Effector memory CD4-positive, alpha-beta T cell (primary cell): ENCODE measurements around the gene SEMA4A.

Experiments used
- DNase-seq, 3 donors: peaks; one replicate each; pipeline ENCODE4 v3.0.0-alpha.2; 2020
- H3K27ac ChIP-seq: 2 replicates; pipeline ENCODE4 v1.7.0; 2013; ENCODE audit warnings: mild to moderate bottlenecking, low read length, moderate library complexity; ENCODE audit not compliant: insufficient read depth, poor library complexity, severe bottlenecking
- H3K27me3 ChIP-seq: replicated peaks from 2 replicates; pipeline ENCODE4 v1.7.0; 2013; ENCODE audit warnings: mild to moderate bottlenecking, low read length; ENCODE audit not compliant: insufficient read depth, control insufficient read depth, poor library complexity, severe bottlenecking
- H3K36me3 ChIP-seq: 2 replicates; pipeline ENCODE4 v1.7.0; 2013; ENCODE audit warnings: mild to moderate bottlenecking, low read length, moderate library complexity; ENCODE audit not compliant: control insufficient read depth, insufficient read depth
- H3K4me1 ChIP-seq: 2 replicates; pipeline ENCODE4 v1.7.0; 2013; ENCODE audit warnings: low read length, mild to moderate bottlenecking; ENCODE audit not compliant: control insufficient read depth, insufficient read depth, poor library complexity, severe bottlenecking
- H3K4me3 ChIP-seq: 2 replicates; pipeline ENCODE4 v1.7.0; 2013; ENCODE audit warnings: low read length, low read depth, mild to moderate bottlenecking; ENCODE audit not compliant: insufficient read depth, poor library complexity, severe bottlenecking
- H3K9me3 ChIP-seq: 2 replicates; pipeline ENCODE4 v1.7.0; 2013; ENCODE audit warnings: mild to moderate bottlenecking, low read length, moderate library complexity; ENCODE audit not compliant: control insufficient read depth

SEMA4A gene

DNA sequence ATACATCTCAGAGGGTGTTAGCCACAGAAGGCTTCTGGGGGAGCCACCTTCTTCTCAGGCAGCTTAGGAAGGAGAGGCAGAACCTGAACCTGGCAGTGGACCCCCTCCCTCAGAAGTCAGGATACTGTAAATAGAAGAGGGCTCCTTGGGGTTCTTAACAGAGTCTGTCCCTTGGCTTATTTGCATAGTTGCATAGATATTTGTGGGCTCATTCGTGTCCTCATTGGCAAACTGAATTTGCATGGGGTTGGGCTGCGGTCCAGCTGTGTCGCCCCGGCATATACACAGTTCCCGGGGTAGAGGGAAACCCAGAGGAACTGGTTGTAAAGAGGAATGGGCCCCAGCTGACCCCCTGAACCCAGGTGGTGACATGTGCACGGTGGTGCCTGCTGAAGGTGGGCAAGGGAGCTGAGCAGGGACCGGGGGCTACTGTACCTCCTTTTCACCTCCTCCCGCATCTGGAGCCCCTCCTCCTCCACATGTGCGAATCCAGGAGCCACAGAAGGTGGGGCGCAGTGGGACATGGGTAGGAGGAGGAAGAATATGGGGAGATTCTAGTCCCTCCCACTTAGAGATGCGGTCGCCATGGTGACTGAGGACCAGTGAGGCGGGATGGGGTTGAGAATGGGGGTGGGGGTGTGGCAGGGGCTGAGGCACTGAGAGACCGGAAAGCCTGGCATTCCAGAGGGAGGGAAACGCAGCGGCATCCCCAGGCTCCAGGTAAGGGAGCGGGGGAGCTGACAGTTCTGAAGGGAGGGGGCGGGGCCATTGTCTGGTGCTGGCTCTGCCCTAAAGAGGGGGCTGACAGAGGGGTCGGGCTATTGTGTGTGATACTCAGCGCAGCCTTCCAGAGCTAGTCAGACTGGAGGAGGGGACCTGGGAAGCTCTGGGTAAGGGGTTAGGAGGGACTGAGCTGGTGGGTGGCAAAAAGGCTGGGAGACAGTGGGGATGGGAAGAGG is 3.7 kb upstream of the SEMA4A start:
- Histone ChIP-seq H3K27ac (no peak overlapping the region), H3K36me3 (no peaks in the 10 kb centered on the region), H3K4me1 (peaks cover 14% of the 10 kb centered on the region)

DNA sequence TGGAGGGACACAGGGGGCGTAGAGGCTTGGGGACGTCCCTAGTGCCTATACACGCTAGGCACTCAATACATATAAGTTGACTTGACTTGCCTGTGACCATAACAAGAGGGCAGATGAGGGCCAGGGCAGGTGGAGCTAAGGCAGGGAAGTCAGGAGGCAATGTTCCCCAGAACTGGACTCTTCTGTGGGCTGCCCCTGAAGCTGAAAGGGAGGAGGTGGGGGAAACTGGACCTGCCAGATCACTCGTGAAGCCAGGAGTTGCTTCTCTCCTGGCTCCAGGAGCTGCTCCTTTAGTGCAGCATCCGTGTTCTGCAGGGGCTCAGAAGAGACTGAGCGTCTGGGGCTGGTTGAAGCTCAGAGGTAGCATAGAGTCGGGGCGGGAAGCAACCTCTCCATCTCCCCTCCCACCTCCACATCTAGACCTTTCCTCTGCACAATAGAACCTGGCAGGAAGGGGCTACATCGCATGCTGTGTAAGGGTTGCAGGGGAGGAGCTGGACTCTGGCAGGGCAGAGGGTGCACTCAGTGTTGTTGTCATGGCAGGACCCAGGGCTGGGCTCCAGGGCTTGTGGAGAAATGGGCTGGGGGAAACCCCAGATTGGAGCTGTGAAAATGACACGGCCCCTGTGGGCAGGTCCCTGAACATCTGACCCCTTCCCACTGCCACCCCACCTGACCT is 2.9 kb upstream of the SEMA4A start:
- Histone ChIP-seq H3K4me3 (no peak overlapping the region), H3K9me3 (no peaks in the 10 kb centered on the region), H3K36me3 (no peaks in the 10 kb centered on the region), H3K27ac (no peak overlapping the region), H3K4me1 (peaks cover 14% of the 10 kb centered on the region), H3K27me3 (no peaks in the 10 kb centered on the region)
- DNase-seq: no peak

More for the DNA sequence above, 3.7 kb upstream of the SEMA4A start:
- Histone ChIP-seq H3K9me3 (no peaks in the 10 kb centered on the region), H3K27me3 (no peaks in the 10 kb centered on the region), H3K4me3 (no peak overlapping the region)
- DNase-seq: no peak

DNA sequence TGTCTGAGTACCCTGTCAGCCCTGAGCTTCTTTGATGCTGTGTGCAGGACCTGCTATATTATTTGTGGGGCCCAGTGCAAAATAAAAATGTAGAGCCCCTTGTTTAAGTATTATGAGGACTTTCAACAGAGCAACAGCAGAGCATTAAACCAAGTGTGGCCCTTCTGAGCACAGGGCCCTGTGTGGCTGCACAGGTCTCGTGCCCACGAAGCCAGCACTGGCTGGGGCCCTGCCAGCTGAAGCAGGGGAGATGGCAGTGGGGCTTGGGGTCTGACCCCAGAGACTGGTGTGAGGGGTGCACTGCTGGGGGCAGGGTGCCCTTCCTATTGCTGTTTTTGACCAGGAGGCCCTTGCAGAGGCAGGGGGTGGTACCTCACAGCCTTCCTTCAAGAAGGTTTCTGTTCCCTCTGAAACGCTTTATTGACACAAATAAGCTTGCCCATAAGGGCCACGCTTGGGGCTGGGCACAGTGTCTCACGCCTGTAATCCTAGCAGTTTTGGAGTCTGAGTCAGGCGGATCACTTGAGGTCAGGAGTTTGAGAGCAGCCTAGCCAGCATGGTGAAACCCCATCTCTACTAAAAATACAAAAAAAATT is 2.2 kb upstream of the SEMA4A start:
- no peak overlapping the region for H3K4me3 ChIP-seq
- no peak overlapping the region for H3K27ac ChIP-seq
- no peaks in the 10 kb centered on the region for H3K27me3 ChIP-seq
- no peak for DNase-seq
- H3K36me3 ChIP-seq: no peaks in the 10 kb centered on the region
- H3K4me1 ChIP-seq: peaks cover 9% of the 10 kb centered on the region
- no peaks in the 10 kb centered on the region for H3K9me3 ChIP-seq

DNA sequence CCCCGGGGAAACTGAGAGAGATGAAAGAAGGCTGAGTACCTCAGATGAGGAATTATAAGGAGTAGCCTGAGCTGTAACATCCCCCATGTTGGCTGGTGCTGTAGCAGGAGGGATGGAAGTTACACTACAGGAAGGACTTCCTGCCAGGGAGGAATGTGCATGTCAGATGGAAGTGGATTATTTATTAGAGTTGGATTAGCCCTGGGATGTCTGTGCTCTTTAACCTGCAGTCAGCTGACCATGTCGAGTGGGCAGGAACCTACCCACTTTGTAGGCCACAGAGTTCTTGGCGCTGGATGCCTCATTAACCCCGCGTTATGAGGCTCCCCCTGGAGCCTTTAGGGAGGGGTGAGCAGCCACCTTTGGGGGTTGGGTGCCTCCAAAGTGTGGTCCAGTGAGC is 757 bp upstream of the SEMA4A start:
- H3K4me1 ChIP-seq: peaks cover 5% of the 10 kb centered on the region
- no peak overlapping the region for H3K4me3 ChIP-seq
- no peaks in the 10 kb centered on the region for H3K27me3 ChIP-seq
- no peak for DNase-seq
- no peaks in the 10 kb centered on the region for H3K9me3 ChIP-seq
- H3K36me3 ChIP-seq: no peaks in the 10 kb centered on the region
- H3K27ac ChIP-seq: no peak overlapping the region

DNA sequence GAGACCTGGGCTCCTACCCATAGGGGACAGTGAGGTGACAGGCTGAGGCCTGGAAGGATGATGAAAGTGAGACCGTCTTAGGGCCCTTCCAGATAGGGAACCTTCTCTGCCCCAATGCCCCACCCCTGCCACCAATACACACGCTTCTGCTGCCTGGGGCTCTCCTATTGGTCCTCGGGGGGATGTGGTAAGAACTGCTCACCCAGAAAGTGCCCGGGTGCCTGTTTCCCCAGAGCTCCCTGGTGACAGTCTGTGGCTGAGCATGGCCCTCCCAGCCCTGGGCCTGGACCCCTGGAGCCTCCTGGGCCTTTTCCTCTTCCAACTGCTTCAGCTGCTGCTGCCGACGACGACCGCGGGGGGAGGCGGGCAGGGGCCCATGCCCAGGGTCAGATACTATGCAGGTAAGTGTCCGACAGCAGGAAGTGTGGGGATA is 948 bp downstream of the SEMA4A start:
- Histone ChIP-seq H3K36me3 (no peaks in the 10 kb centered on the region), H3K9me3 (no peaks in the 10 kb centered on the region), H3K27me3 (no peaks in the 10 kb centered on the region), H3K4me3 (no peak overlapping the region), H3K27ac (no peak overlapping the region), H3K4me1 (no peaks in the 10 kb centered on the region)
- no peak for DNase-seq

DNA sequence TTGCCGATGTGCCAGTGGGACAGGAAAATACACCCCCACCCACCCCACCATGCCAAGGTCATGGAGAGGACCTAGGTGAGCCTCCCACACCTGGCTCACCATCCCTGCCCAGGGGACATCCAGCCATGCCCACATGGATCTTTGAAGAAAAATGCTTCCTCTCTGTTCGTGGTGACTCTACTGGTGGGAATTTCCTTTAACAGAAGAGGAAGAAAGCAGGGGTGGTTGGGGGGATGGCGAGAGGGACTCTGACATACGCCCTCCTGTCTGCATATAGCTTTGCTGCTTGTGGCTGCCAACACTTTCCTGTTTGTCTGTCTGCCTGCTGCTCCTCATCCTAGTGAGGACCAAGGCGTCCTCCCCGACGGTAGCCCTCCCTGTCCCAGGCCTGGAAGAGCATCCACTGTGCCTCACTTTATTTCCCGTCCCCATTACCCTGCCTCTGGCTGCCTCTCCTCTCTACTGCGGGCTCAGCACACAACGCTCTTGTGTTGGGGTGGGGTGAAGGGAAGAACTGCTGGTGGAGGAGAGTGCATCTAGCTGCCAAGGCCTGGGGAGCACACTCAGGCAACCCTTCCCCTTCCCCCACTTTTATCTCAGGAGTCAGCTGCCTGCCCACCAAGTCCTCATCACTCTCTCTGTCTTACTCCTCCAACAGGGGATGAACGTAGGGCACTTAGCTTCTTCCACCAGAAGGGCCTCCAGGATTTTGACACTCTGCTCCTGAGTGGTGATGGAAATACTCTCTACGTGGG is 2.5 kb downstream of the SEMA4A start:
- Histone ChIP-seq H3K27ac (no peak overlapping the region), H3K27me3 (no peaks in the 10 kb centered on the region), H3K9me3 (no peaks in the 10 kb centered on the region), H3K4me1 (peaks cover 4% of the 10 kb centered on the region), H3K4me3 (no peak overlapping the region), H3K36me3 (no peaks in the 10 kb centered on the region)
- no peak for DNase-seq

DNA sequence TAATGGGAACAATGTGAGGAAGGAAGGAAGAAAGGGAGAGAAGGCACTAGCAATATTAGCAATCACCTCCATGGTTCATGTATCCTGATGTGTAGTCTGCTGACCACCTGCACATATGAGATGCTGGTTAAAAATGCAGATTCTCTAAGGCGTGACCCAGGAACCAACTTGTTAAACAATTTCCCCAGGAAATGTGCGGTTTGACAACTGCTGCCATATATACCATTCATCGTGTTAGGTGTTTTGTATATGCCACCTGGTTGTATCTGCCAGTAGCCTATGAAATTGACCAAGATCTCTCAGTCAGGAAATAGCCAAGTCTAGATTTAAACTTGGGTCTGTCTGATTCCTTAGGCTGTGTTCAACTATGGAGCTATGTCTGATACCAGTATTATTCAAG is 4.1 kb downstream of the SEMA4A start:
- no peak for DNase-seq
- Histone ChIP-seq H3K27ac (no peak overlapping the region), H3K27me3 (no peaks in the 10 kb centered on the region), H3K36me3 (no peaks in the 10 kb centered on the region), H3K9me3 (no peaks in the 10 kb centered on the region), H3K4me3 (no peak overlapping the region), H3K4me1 (peaks cover 9% of the 10 kb centered on the region)

DNA sequence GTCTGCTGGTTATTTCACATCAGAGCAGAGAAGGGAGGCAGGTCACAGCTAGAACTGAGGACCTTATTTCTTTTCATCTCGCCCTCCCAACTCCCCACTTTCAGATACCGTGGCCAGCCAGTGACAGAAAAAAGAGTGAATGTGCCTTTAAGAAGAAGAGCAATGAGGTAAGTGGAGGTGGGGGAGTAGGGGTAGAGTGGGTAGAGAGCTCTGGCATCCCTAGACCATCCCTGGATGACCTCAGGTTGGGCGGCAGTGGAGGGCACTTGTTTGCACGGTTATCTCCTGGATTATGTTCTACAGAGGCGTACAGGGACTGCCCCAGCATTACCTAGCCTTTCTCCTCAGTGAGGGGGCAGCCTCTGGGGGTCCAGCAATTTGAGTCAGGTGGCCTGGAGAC is 4.6 kb downstream of the SEMA4A start:
- no peak overlapping the region for H3K27ac ChIP-seq
- H3K36me3 ChIP-seq: no peaks in the 10 kb centered on the region
- no peak for DNase-seq
- H3K4me3 ChIP-seq: no peak overlapping the region
- no peaks in the 10 kb centered on the region for H3K27me3 ChIP-seq
- H3K9me3 ChIP-seq: no peaks in the 10 kb centered on the region
- peaks cover 9% of the 10 kb centered on the region for H3K4me1 ChIP-seq

DNA sequence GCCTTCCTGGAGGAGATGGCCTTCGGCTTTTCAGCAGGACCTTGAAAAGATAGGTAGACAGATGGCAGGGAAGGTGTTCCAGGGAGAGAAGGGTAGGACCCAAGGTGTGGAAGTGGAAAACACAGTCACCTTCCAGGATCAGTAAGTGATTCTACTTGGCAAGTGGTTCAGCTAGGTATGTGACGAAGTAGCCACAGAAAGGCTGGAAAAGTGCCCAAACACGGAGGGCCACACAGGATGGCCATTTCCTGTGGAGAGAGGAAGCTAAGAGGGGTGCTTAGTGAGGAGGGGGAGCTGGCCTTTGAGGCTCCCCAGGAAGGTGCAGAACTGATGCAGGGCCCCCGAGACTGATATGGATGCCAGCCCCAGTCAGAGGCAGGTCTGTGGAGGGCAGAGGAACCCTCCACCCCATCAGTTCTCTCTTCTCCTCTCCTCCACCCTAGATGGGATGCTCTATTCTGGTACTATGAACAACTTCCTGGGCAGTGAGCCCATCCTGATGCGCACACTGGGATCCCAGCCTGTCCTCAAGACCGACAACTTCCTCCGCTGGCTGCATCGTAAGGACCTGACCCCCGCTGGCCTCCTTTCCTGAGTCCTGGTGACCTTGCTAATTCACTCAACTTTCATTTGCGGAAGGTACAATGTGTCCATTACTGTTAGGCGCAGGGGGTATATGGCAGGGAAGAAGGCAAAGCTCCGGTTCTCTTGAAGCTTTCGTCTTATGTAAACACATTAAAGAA is 6.8 kb downstream of the SEMA4A start:
- Histone ChIP-seq H3K36me3 (no peaks in the 10 kb centered on the region), H3K4me1 (peaks cover 9% of the 10 kb centered on the region), H3K27me3 (no peaks in the 10 kb centered on the region), H3K9me3 (no peaks in the 10 kb centered on the region), H3K4me3 (peak overlapping the region; percentile 48), H3K27ac (no peak overlapping the region)
- DNase-seq: no peak
